H1 (cell line): ENCODE measurements around the gene CFAP206. TPM values are rescaled to one million over a fixed set of nuclear protein-coding genes. Genes with fewer than 3 reads are reported as not detected.
A peak's percentile ranks its signal among the peaks of the same experiment; 100 is the strongest.

Experiments
- ATF3 ChIP-seq: IDR thresholded peaks from 2 replicates; pipeline ENCODE4 v1.6.1; 2011; ENCODE audit warnings: low read depth, mild to moderate bottlenecking, low read length; ENCODE audit not compliant: insufficient read depth
- BACH1 ChIP-seq: IDR thresholded peaks from 2 replicates; pipeline ENCODE4 v1.6.1; 2012; ENCODE audit warnings: low read length, improper control_type of control experiment
- CEBPB ChIP-seq: IDR thresholded peaks from 2 replicates; pipeline ENCODE4 v1.6.1; 2012; ENCODE audit warnings: low read depth, low read length
- CHD1 ChIP-seq: IDR thresholded peaks from 2 replicates; pipeline ENCODE4 v1.6.1; 2012; ENCODE audit warnings: low read depth, low read length, improper control_type of control experiment
- CTBP2 ChIP-seq: IDR thresholded peaks from 2 replicates; pipeline ENCODE4 v1.7.0; 2011; ENCODE audit warnings: borderline replicate concordance, mild to moderate bottlenecking, moderate library complexity, mixed read lengths, low read length; ENCODE audit not compliant: insufficient read depth, insufficient read length
- EGR1 ChIP-seq: IDR thresholded peaks from 2 replicates; pipeline ENCODE4 v1.6.1; 2011; ENCODE audit warnings: low read depth, low read length, borderline replicate concordance
- HDAC2 ChIP-seq, 2 experiments: fragments of 300-600 bp in 1 of 2; sonication (generic) in 1 of 2; IDR thresholded peaks; 2 replicates each; pipeline ENCODE4 v1.6.1; 2011 to 2012; ENCODE audit warnings: low read depth in 2 of 2, low read length in 2 of 2, mild to moderate bottlenecking in 2 of 2, moderate library complexity in 2 of 2, borderline replicate concordance in 1 of 2, inconsistent platforms in 1 of 2
- MAX ChIP-seq: IDR thresholded peaks from 2 replicates; pipeline ENCODE4 v1.6.1; 2012; ENCODE audit warnings: inconsistent platforms
- PHF8 ChIP-seq: fragments of 200-600 bp; sonication (generic); conservative IDR thresholded peaks from 2 replicates; pipeline ENCODE4 v1.7.1; 2012; ENCODE audit warnings: low read depth, mild to moderate bottlenecking, inconsistent platforms, low read length, moderate library complexity
- POLR2A ChIP-seq, 2 experiments: IDR thresholded peaks; 1 replicate in 1 of 2; 2 replicates in 1 of 2; pipeline ENCODE4 v1.6.1; 2011; ENCODE audit warnings: low read depth in 2 of 2, low read length in 2 of 2, mild to moderate bottlenecking in 2 of 2; ENCODE audit errors: control extremely low read depth in 1 of 2
- RAD21 ChIP-seq, 2 experiments: IDR thresholded peaks in 1 of 2; conservative IDR thresholded peaks in 1 of 2; 2 replicates each; pipeline ENCODE4 v1.6.1; 2011; ENCODE audit warnings: low read depth in 2 of 2, low read length in 2 of 2, improper control_type of control experiment in 1 of 2, inconsistent platforms in 1 of 2, mild to moderate bottlenecking in 1 of 2, moderate library complexity in 1 of 2
- RBBP5 ChIP-seq: IDR thresholded peaks from 2 replicates; pipeline ENCODE4 v1.7.1; 2012; ENCODE audit warnings: low read depth, mild to moderate bottlenecking, inconsistent platforms, low read length, moderate library complexity, borderline replicate concordance
- RNF2 ChIP-seq: fragments of 200-900, 300-1000 bp; sonication (generic); IDR thresholded peaks from 2 replicates; pipeline ENCODE4 v1.7.1; 2016; ENCODE audit warnings: borderline replicate concordance, low read depth, mild to moderate bottlenecking, antibody characterized with exemption, low read length; ENCODE audit not compliant: poor library complexity, severe bottlenecking; ENCODE audit errors: missing control alignments
- SIX5 ChIP-seq: IDR thresholded peaks from 2 replicates; pipeline ENCODE4 v1.6.1; 2011; ENCODE audit warnings: mild to moderate bottlenecking, low read depth, low read length
- SP1 ChIP-seq: IDR thresholded peaks from 2 replicates; pipeline ENCODE4 v1.6.1; 2011; ENCODE audit warnings: low read depth, low read length
- SP2 ChIP-seq: IDR thresholded peaks from 2 replicates; pipeline ENCODE4 v1.6.1; 2012; ENCODE audit warnings: mild to moderate bottlenecking, low read length, inconsistent platforms
- SUZ12 ChIP-seq: fragments of 200-600 bp; sonication (generic); IDR thresholded peaks from 2 replicates; pipeline ENCODE4 v1.6.1; 2012; ENCODE audit warnings: mild to moderate bottlenecking, inconsistent platforms, low read length, moderate library complexity, mixed read lengths
- TBP ChIP-seq: IDR thresholded peaks from 2 replicates; pipeline ENCODE4 v1.6.1; 2011; ENCODE audit warnings: low read depth, low read length, improper control_type of control experiment
- TCF12 ChIP-seq: IDR thresholded peaks from 2 replicates; pipeline ENCODE4 v1.6.1; 2011; ENCODE audit warnings: low read depth, mild to moderate bottlenecking, low read length
- TEAD4 ChIP-seq: IDR thresholded peaks from 2 replicates; pipeline ENCODE4 v1.6.1; 2012; ENCODE audit warnings: low read depth, low read length, inconsistent platforms, mixed read lengths
- YY1 ChIP-seq: IDR thresholded peaks from 2 replicates; pipeline ENCODE4 v1.6.1; 2011; ENCODE audit warnings: low read depth, mild to moderate bottlenecking, low read length
- polyA plus RNA-seq, 7 experiments: library from polyadenylated mRNA; depleted of rRNA in 3 of 7; stranded (reverse) in 5 of 7; unstranded in 2 of 7; fragments of >200 nt in 5 of 7; fragments of 200-250 nt in 2 of 7; gene quantifications; 1 replicate in 5 of 7; 2 replicates in 1 of 7; 4 replicates in 1 of 7; pipeline versions ENCODE4 v1.2.1 to v1.2.3, GENCODE V29; 2011 to 2013; ENCODE audit warnings: missing spikeins in 2 of 7, mixed read lengths in 2 of 7
- total RNA-seq: library from RNA; stranded (reverse); fragmentation: NEBNext Ultra II Directional; extraction: Animal tissue kit (Norgen Biotek cat#: 25700); gene quantifications from 2 replicates; pipeline ENCODE4 v1.2.1, GENCODE V29; 2021

The CFAP206 gene
- total and polyA plus RNA-seq, 2 of the 8 experiments (the other 6 are each of a cell fraction or from before 2014, with no cell fraction given) = not detected

GRCh38 chr6:87472525-87473418 lies 65.0 kb downstream of the CFAP206 start, which contains the start of gene SLC35A1 (continued):
- TF ChIP-seq POLR2A (IDR thresholded peaks at IDR 0.05; ENCODE audit: control extremely low read depth in 1 of 2, low read depth in 2 of 2, low read length in 2 of 2) (no peak; a peak in 1 of 3 replicates), TCF12 (no peak), HDAC2 (IDR thresholded peaks at IDR 0.05; ENCODE audit: borderline replicate concordance in 1 of 2, low read depth in 2 of 2, low read length in 2 of 2) (peak in 1 of 2 experiments; percentile 97; a peak in 2 of 4 replicates), YY1 (peak; percentile 18; the same call in 1 of the 2 replicates), EGR1 (peak; percentile 71), TBP (peak; percentile 25; the same call in 1 of the 2 replicates), CHD1 (no peak), MAX (0 out of 2 replicates have a peak, but pooled peaks have one; percentile 6), CEBPB (no peak), RAD21 (IDR thresholded peaks at IDR 0.05 in 1 of 2, conservative IDR thresholded peaks at IDR 0.05 in 1 of 2; ENCODE audit: low read depth in 2 of 2, low read length in 2 of 2) (peak in 1 of 2 experiments; percentile 1; a peak in 1 of 4 replicates), SUZ12 (no peak), RBBP5 (peak; percentile 68; the same call in 1 of the 2 replicates), ATF3 (no peak), BACH1 (peak; percentile 31; the same call in 1 of the 2 replicates), SP2 (peak; percentile 90), PHF8 (peak; percentile 68), RNF2 (no peak), CTBP2 (no peak), SP1 (0 out of 2 replicates have a peak, but pooled peaks have one; percentile 15), SIX5 (peak; percentile 37; the same call in 1 of the 2 replicates), TEAD4 (no peak)
